DND-41 (cell line): ENCODE data around the gene RAB7A.

Experiments used
- CTCF ChIP-seq: IDR thresholded peaks from 2 replicates; pipeline ENCODE4 v1.5.1; 2012; ENCODE audit warnings: borderline replicate concordance, low read length, moderate library complexity, mild to moderate bottlenecking; ENCODE audit not compliant: poor library complexity, severe bottlenecking; ENCODE audit errors: extremely low read depth
- EZH2 ChIP-seq: IDR thresholded peaks from 3 replicates; pipeline ENCODE4 v1.6.1; 2012; ENCODE audit warnings: borderline replicate concordance, low read depth, mild to moderate bottlenecking, moderate library complexity, low read length, inconsistent platforms; ENCODE audit not compliant: severe bottlenecking

- TF ChIP-seq EZH2 (no peak), CTCF (no peak)
Observed at GRCh38 chr3:128814519-128815317, 88.7 kb downstream of the RAB7A start.
